ENCODE data around the gene GRID1.

GRID1 gene

GRCh38 chr10:86068231-86069054 lies 298.2 kb downstream of the GRID1 start:
- H3K36me3 ChIP-seq (ENCODE audit: insufficient read depth, low read length), result no peaks in the 10 kb centered on the region
- no peak overlapping the region for H3K4me3 ChIP-seq
- H3K9ac ChIP-seq (ENCODE audit: insufficient read length), result no peak overlapping the region
- H3K9me3 ChIP-seq (ENCODE audit: low read depth, low read length), result no peaks in the 10 kb centered on the region
- no peak overlapping the region for H3K27ac ChIP-seq
- no peak for DNase-seq (ENCODE audit: low read depth, low spot score)
- TF ChIP-seq POLR2AphosphoS5 (IDR thresholded peaks at IDR 0.05; ENCODE audit: borderline replicate concordance, low read depth, low read length), result no peak
- no peak for TF ChIP-seq EZH2 (IDR thresholded peaks at IDR 0.05)
- no peak for TF ChIP-seq FOXP2 (optimal IDR thresholded peaks at IDR 0.05; ENCODE audit: control extremely low read depth, extremely low read length, insufficient read depth)

- no peak overlapping the region for H3K9ac ChIP-seq (ENCODE audit: insufficient read length)
- no peak for DNase-seq (ENCODE audit: low read depth, low spot score)
- H3K27ac ChIP-seq, result no peak overlapping the region
- H3K36me3 ChIP-seq (ENCODE audit: insufficient read depth, low read length), result no peaks in the 10 kb centered on the region
- no peak overlapping the region for H3K4me3 ChIP-seq
- no peaks in the 10 kb centered on the region for H3K9me3 ChIP-seq (ENCODE audit: low read depth, low read length)
- no peak for TF ChIP-seq FOXP2 (optimal IDR thresholded peaks at IDR 0.05; ENCODE audit: control extremely low read depth, extremely low read length, insufficient read depth)
- TF ChIP-seq EZH2 (IDR thresholded peaks at IDR 0.05), result no peak
- no peak for TF ChIP-seq POLR2AphosphoS5 (IDR thresholded peaks at IDR 0.05; ENCODE audit: borderline replicate concordance, low read depth, low read length)
Observed at GRCh38 chr10:86067436-86068050, 299.1 kb downstream of the GRID1 start.

GRCh38 chr10:86066696-86067095 lies 299.9 kb downstream of the GRID1 start:
- Histone ChIP-seq H3K36me3 (ENCODE audit: insufficient read depth, low read length) (no peaks in the 10 kb centered on the region), H3K9ac (ENCODE audit: insufficient read length) (no peak overlapping the region), H3K4me3 (no peak overlapping the region), H3K27ac (no peak overlapping the region), H3K9me3 (ENCODE audit: low read depth, low read length) (no peaks in the 10 kb centered on the region)
- TF ChIP-seq EZH2 (IDR thresholded peaks at IDR 0.05) (no peak), POLR2AphosphoS5 (IDR thresholded peaks at IDR 0.05; ENCODE audit: borderline replicate concordance, low read depth, low read length) (no peak), FOXP2 (optimal IDR thresholded peaks at IDR 0.05; ENCODE audit: control extremely low read depth, extremely low read length, insufficient read depth) (no peak)
- DNase-seq (ENCODE audit: low read depth, low spot score), result no peak

GRCh38 chr10:86065711-86066251 lies 300.8 kb downstream of the GRID1 start:
- H3K36me3 ChIP-seq (ENCODE audit: insufficient read depth, low read length), result no peaks in the 10 kb centered on the region
- no peak overlapping the region for H3K9ac ChIP-seq (ENCODE audit: insufficient read length)
- no peak for TF ChIP-seq FOXP2 (optimal IDR thresholded peaks at IDR 0.05; ENCODE audit: control extremely low read depth, extremely low read length, insufficient read depth)
- TF ChIP-seq POLR2AphosphoS5 (IDR thresholded peaks at IDR 0.05; ENCODE audit: borderline replicate concordance, low read depth, low read length), result no peak
- TF ChIP-seq EZH2 (IDR thresholded peaks at IDR 0.05), result no peak
- H3K9me3 ChIP-seq (ENCODE audit: low read depth, low read length), result no peaks in the 10 kb centered on the region
- no peak overlapping the region for H3K4me3 ChIP-seq
- no peak for DNase-seq (ENCODE audit: low read depth, low spot score)
- no peak overlapping the region for H3K27ac ChIP-seq

GRCh38 chr10:86064931-86065662 lies 301.5 kb downstream of the GRID1 start:
- TF ChIP-seq POLR2AphosphoS5 (IDR thresholded peaks at IDR 0.05; ENCODE audit: borderline replicate concordance, low read depth, low read length), result no peak
- TF ChIP-seq EZH2 (IDR thresholded peaks at IDR 0.05), result no peak
- TF ChIP-seq FOXP2 (optimal IDR thresholded peaks at IDR 0.05; ENCODE audit: control extremely low read depth, extremely low read length, insufficient read depth), result no peak

GRCh38 chr10:86064219-86064618 lies 302.4 kb downstream of the GRID1 start:
- TF ChIP-seq EZH2 (IDR thresholded peaks at IDR 0.05), result no peak
- no peak for TF ChIP-seq POLR2AphosphoS5 (IDR thresholded peaks at IDR 0.05; ENCODE audit: borderline replicate concordance, low read depth, low read length)
- no peak for TF ChIP-seq FOXP2 (optimal IDR thresholded peaks at IDR 0.05; ENCODE audit: control extremely low read depth, extremely low read length, insufficient read depth)
- no peak for DNase-seq (ENCODE audit: low read depth, low spot score)
- H3K36me3 ChIP-seq (ENCODE audit: insufficient read depth, low read length), result no peaks in the 10 kb centered on the region
- H3K4me3 ChIP-seq, result no peak overlapping the region
- no peaks in the 10 kb centered on the region for H3K9me3 ChIP-seq (ENCODE audit: low read depth, low read length)
- H3K27ac ChIP-seq, result no peak overlapping the region
- no peak overlapping the region for H3K9ac ChIP-seq (ENCODE audit: insufficient read length)

More at GRCh38 chr10:86064931-86065662, 301.5 kb downstream of the GRID1 start:
- Histone ChIP-seq H3K9me3 (ENCODE audit: low read depth, low read length) (no peaks in the 10 kb centered on the region), H3K27ac (no peak overlapping the region), H3K9ac (ENCODE audit: insufficient read length) (no peak overlapping the region), H3K36me3 (ENCODE audit: insufficient read depth, low read length) (no peaks in the 10 kb centered on the region), H3K4me3 (no peak overlapping the region)
- no peak for DNase-seq (ENCODE audit: low read depth, low spot score)

- no peak overlapping the region for H3K9ac ChIP-seq (ENCODE audit: insufficient read length)
- H3K27ac ChIP-seq, result no peak overlapping the region
- no peak for DNase-seq (ENCODE audit: low read depth, low spot score)
- no peaks in the 10 kb centered on the region for H3K36me3 ChIP-seq (ENCODE audit: insufficient read depth, low read length)
- H3K9me3 ChIP-seq (ENCODE audit: low read depth, low read length), result no peaks in the 10 kb centered on the region
- H3K4me3 ChIP-seq, result no peak overlapping the region
- TF ChIP-seq EZH2 (IDR thresholded peaks at IDR 0.05) (no peak), FOXP2 (optimal IDR thresholded peaks at IDR 0.05; ENCODE audit: control extremely low read depth, extremely low read length, insufficient read depth) (no peak), POLR2AphosphoS5 (IDR thresholded peaks at IDR 0.05; ENCODE audit: borderline replicate concordance, low read depth, low read length) (no peak)
Observed at GRCh38 chr10:86063341-86063740, 303.3 kb downstream of the GRID1 start.

- no peaks in the 10 kb centered on the region for H3K9me3 ChIP-seq (ENCODE audit: low read depth, low read length)
- H3K27ac ChIP-seq, result no peak overlapping the region
- no peaks in the 10 kb centered on the region for H3K36me3 ChIP-seq (ENCODE audit: insufficient read depth, low read length)
- TF ChIP-seq FOXP2 (optimal IDR thresholded peaks at IDR 0.05; ENCODE audit: control extremely low read depth, extremely low read length, insufficient read depth) (no peak), EZH2 (IDR thresholded peaks at IDR 0.05) (no peak), POLR2AphosphoS5 (IDR thresholded peaks at IDR 0.05; ENCODE audit: borderline replicate concordance, low read depth, low read length) (no peak)
- DNase-seq (ENCODE audit: low read depth, low spot score), result no peak
- H3K9ac ChIP-seq (ENCODE audit: insufficient read length), result no peak overlapping the region
- H3K4me3 ChIP-seq, result no peak overlapping the region
Observed at GRCh38 chr10:86062647-86063145, 303.9 kb downstream of the GRID1 start.
